Inflammatory macrophage treated with lipopolysaccharide for 1 hour (primary cell): ENCODE measurements around the gene NUDT16L1.

Source experiments
- DNase-seq, 2 donors: peaks; one replicate each; pipeline ENCODE4 v3.0.0-alpha.2; 2020 to 2022

NUDT16L1 gene

DNA sequence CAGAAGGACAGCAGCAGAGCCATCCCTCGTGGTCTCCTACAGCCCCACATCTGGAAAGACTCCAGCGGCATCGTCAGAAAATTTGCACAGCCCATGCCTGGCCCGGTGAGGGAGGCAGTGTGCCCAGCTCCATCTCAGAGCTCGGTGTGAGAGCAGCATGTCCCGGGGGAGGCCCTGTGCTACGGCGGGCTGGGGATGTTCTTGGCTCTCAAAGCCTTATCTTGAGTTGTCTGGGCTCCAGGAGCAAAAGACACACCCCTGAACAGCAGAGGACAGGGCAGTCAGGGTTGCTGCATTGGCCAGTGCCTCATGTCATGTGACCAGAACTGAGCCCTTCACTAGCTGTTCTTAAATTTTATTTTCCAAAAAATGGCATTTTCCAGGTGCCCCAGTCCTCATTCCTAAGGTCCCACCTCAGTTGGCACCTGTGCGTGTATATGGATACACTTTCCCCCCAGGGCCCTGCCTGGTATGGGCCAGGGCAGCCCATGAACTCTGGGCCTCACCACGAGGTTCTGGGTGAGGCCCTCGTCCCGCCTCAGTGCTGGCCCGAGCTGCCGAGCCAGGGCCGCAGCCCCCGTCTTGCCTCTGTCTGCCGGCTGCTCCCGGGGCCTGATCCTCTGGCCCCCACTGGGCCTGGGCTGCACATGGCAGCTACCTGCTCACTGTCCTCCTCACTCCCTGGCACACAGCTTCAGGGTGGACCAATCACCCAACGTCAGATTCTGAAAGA, 3.0 kb downstream of the NUDT16L1 start:
- DNase-seq: no peak

DNA sequence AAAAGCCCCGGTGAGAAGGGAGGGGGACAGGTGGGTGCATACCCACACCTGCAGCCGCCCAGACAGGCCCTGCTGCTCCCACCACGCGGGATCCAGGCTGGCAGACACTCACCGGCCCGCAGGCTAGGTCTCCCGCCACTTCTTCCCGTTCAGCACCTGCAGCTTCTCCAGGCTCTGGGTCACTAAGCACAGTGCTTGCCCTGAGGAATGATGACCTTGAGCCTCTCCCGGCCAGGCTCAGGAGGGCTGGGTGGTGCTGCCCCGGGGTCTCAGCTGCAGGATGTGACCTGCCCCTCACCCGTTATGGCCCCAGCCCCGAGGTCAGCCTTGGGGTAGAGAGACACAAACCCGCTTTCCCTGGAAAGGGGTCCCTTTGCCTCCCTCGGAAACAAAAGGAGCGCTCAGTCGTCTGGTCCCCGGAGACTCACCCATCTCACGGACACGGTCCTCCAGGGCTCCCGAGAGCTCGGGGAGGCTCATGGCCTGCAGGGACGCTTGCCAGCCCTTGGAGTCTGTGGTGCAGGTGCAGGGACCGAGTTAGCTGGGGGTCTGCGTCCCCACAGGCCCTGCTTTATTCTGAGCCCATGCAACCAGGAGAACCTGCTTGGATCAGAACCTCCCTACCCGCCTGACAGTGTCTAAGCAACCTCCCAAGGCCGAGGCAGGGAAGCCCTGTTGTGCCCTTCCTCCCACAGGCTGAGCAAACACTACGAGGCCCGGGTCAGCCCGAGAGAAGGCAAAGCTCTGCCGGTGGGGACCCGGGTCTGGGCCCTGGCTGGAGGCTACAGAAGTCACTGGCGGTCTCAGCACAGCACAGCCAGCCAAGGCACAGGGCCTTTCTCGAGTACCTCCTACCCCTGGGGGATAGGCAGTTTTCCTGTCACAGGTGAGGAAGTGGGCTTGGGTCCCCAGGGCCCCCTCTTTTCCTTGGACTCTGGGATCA, 3.8 kb downstream of the NUDT16L1 start:
- no peak for DNase-seq

DNA sequence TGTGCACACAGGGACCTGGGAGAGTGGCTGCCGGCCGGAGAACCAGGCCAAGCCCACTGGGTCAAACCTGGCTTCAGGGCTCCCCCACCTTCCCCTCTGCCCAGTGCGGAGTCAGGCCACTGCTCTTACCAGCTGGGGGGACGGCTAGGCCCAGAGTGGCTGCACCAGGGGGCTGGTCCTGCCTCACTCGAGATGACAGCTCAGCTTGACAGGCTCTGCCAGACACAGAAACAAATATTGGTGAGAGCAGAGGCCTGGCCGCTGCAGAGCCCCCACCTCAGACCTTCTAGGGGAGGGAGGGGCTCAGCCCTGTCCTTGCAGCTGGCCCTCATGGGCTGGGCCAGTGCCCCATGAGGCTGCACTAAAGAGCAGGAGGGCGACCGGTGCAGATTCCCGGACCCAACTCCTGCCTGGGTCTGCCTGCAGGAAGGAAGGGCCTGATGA, 4.5 kb downstream of the NUDT16L1 start:
- no peak for DNase-seq

DNA sequence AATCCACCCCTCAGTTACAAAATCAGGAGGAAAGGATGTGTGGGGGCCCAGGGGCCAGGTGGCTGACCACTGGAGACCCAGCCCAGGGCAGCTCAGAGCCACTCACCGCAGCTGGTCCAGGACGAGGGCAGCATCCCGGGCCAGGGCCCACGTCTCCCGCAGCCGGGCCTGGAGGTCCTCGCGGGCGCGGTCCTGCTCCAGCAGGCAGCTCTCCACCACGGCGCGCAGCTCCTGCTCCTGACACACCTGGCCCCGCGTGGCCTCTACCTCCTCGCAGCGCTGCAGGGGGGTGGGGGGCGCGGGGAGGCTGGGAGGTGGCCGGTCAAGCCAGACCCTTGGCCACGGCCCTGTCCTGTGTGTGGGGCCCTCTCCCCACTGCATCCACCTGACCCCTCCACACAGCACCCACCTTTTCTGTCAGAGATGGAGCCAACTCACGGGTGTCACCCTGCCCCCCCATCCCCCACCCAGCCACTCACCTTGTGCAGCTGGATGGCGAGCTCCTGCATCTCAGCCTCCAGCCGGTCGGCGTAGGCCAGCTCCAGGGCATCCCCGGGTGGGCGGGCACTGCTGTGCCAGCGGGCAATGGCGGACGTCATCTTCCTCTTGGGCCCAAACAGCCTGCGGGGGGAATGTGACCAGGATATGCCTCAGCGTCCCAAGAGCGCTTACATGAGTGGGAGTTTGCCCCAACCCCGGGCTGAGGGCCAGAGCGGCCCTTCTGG, 5.1 kb downstream of the NUDT16L1 start:
- DNase-seq: no peak

DNA sequence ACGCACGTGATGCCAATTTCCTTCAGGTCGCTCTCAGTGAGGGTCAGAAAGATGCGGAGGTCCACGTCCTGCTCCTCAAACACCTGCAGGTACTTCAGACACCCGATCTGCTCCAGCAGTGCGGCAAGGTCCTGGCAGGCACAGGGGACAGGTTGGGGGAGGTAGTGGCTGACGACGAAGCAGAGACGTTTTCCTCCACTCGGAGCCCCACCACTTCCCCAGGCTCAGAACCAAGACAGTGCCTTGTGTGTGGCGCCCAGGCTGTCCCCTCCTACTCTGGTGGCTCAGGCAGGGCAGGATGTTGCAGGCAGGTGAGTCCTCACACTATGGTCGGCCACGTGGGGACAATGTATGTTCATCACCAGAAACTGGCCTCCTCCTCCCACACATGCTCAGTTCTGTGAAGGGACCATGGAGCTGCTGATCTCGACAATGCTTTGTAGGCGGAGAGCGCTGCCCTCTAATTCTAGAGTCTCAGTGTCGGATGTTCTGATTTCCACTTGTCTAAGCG, 5.7 kb downstream of the NUDT16L1 start:
- DNase-seq: no peak

DNA sequence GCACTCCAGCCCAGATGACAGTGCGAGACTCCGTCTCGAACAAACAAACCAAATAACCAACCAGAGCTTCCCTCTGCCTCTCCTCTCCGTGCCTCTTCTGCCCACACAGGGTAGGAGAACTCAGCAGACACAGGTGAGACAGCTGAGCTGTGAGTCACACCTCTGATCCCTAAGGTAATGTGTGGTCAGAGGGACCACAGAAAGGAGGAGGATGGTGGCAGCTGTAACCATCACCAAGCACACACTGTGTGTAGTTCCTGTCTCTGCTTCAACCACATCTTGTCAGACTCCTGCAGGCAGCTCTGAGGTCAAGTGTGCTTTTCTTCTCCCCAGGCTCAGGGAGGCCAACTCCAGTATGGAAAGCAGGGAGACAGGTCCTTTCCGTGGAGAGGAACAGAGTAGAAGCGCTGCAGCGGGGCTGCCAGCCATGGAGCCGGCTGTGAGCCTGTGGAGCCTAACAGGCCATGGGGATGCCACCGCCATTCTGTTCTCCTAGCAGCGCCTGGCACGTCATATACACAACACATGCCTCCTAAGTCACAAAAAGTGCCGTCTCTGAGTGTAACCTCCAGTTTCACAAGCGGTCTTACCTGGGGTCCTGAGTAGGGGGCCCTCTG, 7.1 kb downstream of the NUDT16L1 start:
- DNase-seq: no peak

DNA sequence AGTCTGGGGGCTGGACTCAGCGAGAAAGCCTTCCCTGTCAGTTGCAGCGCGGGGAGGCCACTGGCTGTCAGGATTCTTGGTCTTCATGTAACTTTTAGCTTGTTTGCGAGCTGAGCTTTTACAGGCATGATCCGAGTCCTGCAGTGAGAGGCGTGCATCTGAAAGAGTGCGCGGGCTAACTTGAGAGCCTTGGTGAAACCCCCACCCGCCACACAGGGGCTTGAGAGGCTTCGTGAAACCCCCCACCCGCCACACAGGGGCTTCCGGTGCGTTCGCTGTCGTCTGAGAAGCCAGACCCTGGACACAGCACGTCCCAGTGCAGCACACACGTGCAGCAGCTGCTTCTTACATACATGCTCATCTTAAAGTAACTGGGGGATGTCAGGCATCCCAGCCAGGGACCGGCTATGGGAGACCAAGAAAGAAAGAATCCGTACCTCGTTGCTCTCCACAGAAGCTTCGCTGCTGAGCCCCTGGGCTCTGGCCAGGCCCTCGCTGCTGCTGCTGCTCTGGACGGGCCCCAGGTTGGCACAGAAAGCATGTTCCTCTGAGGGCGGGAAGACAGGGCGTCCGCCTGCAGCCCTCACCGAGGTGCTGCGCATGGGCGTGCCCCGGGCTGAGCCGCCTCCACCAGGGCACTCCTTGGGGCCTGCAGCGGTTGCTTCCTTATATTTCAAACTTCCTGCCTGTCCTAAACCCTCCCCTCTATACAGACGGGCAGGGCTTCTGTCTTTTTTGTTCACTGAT, 7.8 kb downstream of the NUDT16L1 start:
- DNase-seq: no peak

DNA sequence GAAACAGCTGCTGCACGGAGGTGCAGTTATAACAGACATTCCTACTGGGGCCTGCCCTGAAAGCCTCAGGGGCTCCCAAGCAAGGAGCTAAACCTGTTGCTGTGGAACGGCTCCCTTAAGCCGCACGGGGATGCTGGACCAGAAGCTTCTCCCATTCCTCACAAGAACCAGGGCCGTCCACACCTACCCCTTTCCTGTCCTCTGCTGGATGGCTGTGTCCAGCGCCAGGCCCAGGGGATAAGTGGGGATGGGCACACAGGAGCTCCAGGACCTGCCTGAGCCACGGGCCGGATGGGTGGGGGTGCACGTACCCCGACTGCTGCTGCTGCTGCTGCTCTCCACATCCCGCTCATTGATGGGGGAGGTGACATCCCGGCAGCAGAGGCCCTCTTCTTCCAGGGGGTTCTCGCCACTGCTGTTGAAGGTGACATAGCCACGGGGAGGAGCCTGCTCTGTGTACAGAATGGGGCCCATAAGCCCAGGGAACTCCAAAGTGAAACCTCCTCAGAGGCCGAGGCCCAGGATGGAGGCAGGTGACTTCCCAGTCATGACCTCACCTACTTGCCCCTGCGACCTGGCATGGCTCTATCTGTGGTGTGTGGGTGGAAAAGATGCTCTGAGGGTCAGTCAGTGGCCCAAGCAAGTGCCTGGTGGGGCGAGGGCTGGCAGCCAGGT, 8.6 kb downstream of the NUDT16L1 start:
- DNase-seq: no peak

DNA sequence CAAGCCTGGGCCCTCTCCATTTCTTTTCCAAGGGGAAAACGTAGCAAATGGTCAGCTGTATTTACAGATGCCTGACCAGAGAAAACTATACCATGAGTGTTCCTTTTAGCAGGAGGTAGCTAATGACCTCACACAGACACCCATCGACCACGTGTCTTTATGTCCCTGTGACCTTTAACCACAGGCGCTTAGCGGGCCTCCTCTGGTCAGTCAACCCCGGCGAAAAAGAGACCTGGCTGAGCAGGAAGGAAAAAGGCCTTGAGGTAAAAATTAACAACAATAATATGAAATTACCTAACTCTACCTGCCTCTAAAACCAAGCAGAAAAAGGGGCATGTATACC, 9.1 kb downstream of the NUDT16L1 start:
- DNase-seq: no peak

DNA sequence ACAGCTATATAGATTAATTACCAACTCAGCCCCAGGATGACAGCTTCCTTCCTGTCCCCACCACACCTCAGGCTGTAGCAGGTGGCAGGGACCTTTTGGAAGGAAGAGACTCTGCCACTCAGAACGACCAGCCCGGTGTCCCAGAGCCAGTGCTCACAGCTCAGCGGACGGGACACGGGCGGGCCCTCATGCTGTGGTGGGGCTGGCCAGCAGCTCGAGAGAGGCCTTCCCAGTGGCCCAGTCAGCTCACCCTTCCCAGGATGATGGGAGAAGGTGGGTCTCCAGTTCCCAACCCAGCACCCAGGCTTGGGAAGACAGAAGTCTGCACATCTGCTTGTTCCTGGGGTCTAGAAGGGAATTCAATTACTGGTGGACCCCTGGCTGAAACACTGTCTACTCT, 10.5 kb downstream of the NUDT16L1 start:
- no peak for DNase-seq

DNA sequence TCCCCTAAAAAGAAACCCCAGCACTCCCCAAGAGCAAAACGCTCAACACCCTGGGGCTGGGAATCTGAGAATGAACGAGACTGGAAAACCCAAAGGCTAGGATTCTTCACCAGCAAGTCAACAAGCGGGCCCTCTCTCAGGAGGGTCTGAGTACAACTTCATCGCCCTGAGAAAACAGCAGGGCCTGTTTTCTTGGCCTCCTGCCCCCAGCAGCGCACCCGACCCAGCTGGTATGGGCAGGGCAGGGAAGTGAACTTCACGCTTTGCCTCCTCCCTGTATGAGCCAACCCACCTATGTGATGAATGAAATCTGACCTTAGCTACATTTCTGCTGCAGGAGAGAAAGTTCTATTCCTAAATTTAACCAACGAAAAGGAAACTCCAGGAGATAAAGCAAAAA, 11.1 kb downstream of the NUDT16L1 start:
- no peak for DNase-seq

DNA sequence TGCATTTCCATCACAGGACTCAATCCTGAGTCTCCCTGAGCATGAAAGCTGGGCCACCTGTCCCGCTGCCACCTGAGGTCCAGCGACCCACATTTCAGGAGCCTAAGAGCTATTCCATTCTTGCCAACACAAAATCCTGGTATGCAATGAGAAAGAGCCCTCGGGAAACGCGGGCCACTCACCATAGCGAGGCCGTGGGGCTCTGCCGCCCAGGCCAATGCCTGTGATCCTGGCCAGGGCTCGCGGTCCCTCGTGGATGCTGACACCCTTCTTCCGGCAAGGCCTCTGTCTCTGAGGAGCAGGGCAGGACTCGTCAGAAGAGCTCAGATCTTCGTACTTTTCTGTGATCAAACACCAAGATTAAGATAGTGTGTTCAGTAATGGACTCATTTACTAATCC, 11.6 kb downstream of the NUDT16L1 start:
- no peak for DNase-seq

DNA sequence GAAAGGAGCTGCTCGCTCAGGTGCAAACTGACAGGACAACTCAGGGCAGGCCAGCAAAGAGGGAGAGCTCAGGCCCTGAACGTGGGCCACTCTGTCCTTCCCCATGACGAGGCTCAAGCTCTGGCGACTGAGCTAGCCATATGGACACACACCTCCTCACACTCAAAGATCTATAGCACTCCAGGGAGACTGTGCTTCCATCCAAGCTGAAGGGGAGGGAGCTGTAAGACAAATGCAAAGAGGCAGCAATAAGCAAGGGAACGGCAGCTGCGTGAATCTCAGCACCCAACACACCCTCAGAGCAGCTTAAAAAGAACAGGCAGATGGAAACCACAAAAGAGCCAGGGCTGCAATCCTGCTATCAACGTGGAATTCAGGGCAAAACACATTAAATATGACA, 13.5 kb downstream of the NUDT16L1 start:
- DNase-seq: no peak

DNA sequence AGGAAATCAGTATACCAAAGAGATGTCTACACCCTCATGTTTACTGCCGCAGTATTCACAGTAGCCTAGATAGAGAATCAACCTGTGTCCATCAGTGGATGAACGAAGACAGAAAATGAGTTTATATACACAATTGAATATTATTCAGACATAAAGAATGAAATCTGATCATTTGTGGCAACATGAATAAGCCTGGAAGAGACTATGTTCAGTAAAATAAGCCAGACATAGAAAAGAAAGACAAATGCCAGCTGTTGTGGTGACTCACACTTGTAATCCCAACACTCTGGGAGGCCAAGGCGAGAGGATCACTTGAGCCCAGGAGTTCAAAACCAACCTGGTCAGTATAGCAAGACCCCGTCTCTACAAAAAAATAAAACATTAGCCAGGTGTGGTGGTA, 16.1 kb downstream of the NUDT16L1 start:
- DNase-seq: no peak

DNA sequence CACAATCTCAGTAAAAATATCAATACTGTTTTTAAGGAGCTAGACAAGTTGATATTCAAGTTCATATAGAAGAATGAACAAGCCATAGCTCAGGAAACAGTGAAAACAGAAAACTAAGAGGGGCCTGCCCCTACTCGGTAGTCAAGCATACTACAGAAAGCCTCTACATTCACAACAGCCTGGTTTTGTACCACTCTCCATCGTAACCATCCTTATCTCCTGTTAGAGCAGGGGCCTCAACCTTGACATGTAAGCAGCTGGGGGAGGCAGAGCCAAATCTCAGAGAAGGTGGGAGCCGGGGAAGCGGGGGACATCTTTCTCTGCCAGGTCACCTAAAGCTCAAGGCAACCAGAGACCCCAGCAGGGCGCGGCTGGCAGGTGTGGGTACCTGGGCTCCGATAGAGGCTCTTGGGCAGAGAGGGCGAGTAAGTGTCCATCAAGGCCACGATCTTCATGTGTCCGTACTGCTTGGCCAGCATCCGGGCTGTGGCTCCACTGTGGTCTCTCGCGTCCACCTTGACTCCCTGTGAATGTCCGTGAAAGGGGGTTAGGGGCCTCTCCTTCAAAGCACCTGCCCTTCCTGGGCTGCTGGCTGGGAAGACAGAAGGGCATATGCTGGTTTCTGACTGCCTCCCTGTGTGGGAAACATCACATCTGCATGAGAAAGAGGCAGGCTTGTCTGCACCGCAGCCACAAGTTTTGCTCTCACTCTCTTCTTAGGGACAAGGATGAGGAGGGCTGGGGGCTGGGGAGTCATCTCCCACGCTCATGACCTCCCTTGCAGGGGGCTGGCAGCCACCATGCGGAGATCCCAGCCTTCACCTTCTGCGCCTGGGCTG, 20.5 kb downstream of the NUDT16L1 start:
- DNase-seq: no peak

DNA sequence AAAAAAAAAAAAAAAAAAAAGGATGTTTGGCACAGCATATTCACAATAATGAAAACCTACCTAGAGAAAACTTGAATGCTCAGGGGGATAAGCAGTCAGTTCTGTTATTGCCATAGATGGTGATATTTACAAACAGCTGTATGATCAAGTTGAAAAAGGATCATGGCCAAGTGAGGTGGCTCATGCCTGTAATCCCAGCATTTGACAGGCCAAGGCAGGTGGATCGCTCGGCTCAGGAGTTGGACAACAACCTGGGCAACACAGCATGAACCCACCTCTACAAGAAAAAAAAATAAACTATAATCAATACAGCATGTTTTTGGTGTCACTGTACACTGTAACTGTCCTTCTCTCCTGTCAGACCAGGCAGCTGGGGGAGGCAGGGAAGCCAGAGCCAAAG, 21.6 kb downstream of the NUDT16L1 start:
- DNase-seq: no peak

DNA sequence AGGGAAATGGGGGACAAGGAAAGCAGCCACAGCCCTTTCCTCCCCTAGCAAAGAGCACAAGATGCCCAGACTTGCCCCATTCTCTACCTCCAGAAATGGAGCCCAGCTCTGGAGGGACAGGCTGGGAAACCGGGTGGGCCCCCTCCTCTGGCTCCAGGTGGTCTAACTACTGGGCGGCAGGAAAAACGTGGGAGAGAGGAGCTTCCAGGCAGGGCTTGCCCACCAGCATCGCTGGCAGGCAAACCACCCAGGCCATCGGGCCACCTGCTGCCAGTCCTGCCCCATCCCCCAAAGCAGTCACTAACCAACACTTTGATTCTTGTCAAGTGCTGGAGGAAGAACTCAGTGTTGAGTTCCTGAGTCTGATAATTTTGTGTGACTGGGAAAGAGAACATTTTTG, 25.1 kb downstream of the NUDT16L1 start:
- no peak for DNase-seq

DNA sequence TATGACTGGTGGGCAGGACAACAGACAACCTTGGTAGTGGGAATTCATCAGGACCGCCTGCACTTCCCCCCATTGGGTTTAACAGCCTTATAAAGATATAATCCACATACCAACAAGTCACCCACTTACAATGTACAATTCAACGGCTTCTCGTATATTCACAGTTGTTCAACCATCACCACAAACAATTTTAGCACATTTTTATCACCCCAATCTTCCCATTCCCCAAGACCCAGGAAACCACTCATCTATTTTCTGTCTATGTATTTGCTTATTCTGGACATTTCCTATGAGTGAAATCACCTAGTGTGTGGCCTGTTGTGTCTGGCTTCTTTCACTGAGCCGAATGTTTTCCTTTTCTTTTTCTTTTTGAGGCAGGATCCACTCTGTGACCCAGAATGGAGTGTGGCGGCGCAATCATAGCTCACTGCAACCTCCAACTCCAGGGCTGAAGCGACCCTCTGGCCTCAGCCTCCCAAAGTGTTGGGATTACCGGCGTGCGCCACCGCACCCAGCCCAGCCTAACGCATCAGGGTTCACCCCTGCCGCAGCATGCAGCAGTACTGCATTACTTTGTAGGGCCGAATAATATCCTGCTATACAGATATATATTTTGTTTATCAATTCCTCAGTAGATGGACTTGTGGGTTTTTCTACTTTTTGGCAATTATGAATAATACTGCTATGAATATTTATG, 29.9 kb downstream of the NUDT16L1 start:
- no peak for DNase-seq

DNA sequence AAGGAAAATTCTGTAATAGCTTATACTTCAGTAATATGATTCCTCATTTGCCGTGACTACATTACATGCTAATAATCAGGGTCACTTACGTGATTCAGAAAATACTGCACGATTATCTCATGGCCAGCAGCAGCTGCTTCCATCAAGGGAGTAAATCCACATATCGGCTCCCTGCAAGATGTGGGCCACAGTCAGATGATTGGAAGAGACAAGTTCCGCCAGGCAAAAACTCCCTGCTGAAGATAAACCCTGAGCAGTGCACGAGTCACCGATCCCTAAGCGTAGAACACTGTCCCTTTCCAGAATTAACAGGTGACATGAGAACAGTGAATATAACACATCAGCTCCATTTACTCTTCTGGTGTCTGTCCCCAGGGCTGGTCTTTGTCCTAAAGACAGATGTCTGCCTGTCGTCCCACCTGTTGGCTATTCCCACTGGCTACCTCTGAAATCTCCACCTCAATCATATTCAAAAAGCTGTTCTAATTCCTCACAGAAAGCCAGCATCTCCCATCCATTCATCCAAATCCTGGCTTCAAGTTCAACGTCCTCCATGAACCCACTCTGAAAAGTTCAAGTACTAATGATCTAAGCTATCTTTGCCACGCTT, 31.4 kb downstream of the NUDT16L1 start:
- DNase-seq: no peak

DNA sequence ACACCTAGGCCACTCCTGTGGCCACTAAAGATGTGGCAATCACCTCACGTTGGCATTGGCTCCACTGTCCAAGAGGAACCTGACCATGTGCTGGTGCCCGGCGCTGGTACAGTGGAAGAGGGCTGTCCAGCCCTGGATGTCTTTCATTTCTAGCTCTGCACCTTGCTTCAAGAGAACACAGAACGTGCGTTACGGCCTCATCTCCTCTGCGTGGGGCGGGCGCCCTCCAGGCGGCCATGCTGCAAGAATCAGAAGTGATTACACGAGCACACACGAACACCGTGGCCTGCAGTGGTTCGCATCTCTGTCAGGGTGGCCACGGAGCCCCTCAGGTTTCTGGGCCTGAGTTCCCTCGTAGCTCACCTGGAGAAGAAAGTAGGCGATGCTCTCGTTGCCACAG, 33.3 kb downstream of the NUDT16L1 start:
- DNase-seq: no peak
